Upper lobe of left lung (tissue), 6 donors: ENCODE data around the gene AFG3L2. TPM values are rescaled to one million over a fixed set of nuclear protein-coding genes. Genes with fewer than 3 reads are reported as not detected.
"Not testable (repeated sequence)": the region's sequence is repeated elsewhere in the genome, so short reads cannot be mapped to it uniquely, and the experiment has no call there.

Source experiments
- ATAC-seq, 2 donors: fragments of 200-7000 bp; cut with Tn5 transposase; one replicate each; pipeline ENCODE4 v1.9.1; 2022; ENCODE audit warnings: mild to moderate bottlenecking in 2 of 2, moderate library complexity in 2 of 2; ENCODE audit not compliant: low FRiP score in 2 of 2
- DNase-seq, 2 donors: peaks; one replicate each; pipeline ENCODE4 v3.0.0-alpha.2; 2019 to 2020
- H3K27ac ChIP-seq, 4 donors: fragments of 200-600 bp; sonication (generic); one replicate each; pipeline ENCODE4 v1.5.1; 2016 to 2019
- H3K27me3 ChIP-seq, 4 donors: fragments of 200-600 bp; sonication (generic); one replicate each; pipeline ENCODE4 v1.5.1; 2017 to 2019
- H3K36me3 ChIP-seq, 4 donors: fragments of 200-600 bp; sonication (generic); one replicate each; pipeline ENCODE4 v1.5.1; 2016 to 2019
- H3K4me1 ChIP-seq, 4 donors: fragments of 200-600 bp; sonication (generic); one replicate each; pipeline ENCODE4 v1.5.1; 2018 to 2019
- H3K4me3 ChIP-seq, 4 donors: fragments of 200-600 bp; sonication (generic); one replicate each; pipeline ENCODE4 v1.5.1; 2017 to 2019; ENCODE audit warnings: mild to moderate bottlenecking in 2 of 4, moderate library complexity in 1 of 4
- H3K9me3 ChIP-seq, 4 donors: fragments of 200-600 bp; sonication (generic); one replicate each; pipeline ENCODE4 v1.5.1; 2018 to 2019
- CTCF ChIP-seq, 6 experiments: fragments of 450-650 bp in 4 of 6; fragments of 200-600 bp in 2 of 6; sonication (generic) in 2 of 6; IDR thresholded peaks; one replicate each; pipeline ENCODE4 v1.5.1; 2016 to 2019; ENCODE audit warnings: antibody characterized with exemption in 6 of 6
- EP300 ChIP-seq, 4 donors: sonication (generic); formaldehyde crosslinking; IDR thresholded peaks; one replicate each; pipeline ENCODE4 v1.5.1; 2017; ENCODE audit warnings: antibody characterized with exemption in 4 of 4, control low read depth in 2 of 4
- POLR2A ChIP-seq, 4 donors: fragments of 450-650 bp; IDR thresholded peaks; one replicate each; pipeline ENCODE4 v1.5.1; 2016 to 2017; ENCODE audit warnings: antibody characterized with exemption in 4 of 4, mild to moderate bottlenecking in 2 of 4
- POLR2AphosphoS5 ChIP-seq, 2 donors: sonication (generic); formaldehyde crosslinking; IDR thresholded peaks; one replicate each; pipeline ENCODE4 v1.5.1; 2017; ENCODE audit warnings: antibody characterized with exemption in 2 of 2
- WGBS, 2 donors: methylation state at CpG; one replicate each; pipeline ENCODE4 v1.1.5; 2017 to 2018; 5-methylcytosine and 5-hydroxymethylcytosine counted together
- total RNA-seq, 6 donors: library from RNA; depleted of rRNA in 4 of 6; stranded (reverse); fragments of >200 nt in 4 of 6; gene quantifications; one replicate each; pipeline versions ENCODE4 v1.1.0 to v1.2.1, GENCODE V29; 2016 to 2021
- donor health status: DM: no; HTN: no; CAD: no; lungs with moderate emphysema.
- donor health status: DM: no; HTN: yes; CAD: no; lungs with severe emphysema.

Gene AFG3L2
- total RNA-seq, 6 donors from 2014 or later: 31.3 to 55.6 (median 38.3) TPM

DNA sequence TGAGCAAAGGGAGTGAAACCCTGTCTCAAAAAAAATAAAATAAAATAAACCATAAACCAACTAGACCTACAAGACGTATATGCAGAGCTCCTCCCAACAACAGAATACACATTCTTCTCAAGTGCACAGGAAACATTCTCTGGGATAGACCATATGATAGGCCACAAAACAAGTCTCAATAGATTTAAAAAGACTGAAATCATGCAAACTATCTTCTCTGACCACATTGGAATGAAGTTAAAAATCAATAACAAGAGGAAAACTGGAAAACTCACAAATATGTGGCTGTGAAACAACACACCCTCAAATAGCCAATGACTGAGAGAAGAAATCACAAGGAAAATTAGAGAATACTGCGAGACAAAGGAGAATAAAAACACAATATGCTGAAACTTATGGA, 7.2 kb upstream of the AFG3L2 start:
- H3K4me1 ChIP-seq: no peaks in the 10 kb centered on the region
- H3K4me3 ChIP-seq: no peak overlapping the region
- no peaks in the 10 kb centered on the region for H3K9me3 ChIP-seq
- TF ChIP-seq POLR2AphosphoS5 (IDR thresholded peaks at IDR 0.05) (no peak), CTCF (IDR thresholded peaks at IDR 0.05) (no peak), POLR2A (IDR thresholded peaks at IDR 0.05) (no peak), EP300 (IDR thresholded peaks at IDR 0.05) (no peak)
- H3K27ac ChIP-seq: no peak overlapping the region
- ATAC-seq: no peak
- no peaks in the 10 kb centered on the region for H3K36me3 ChIP-seq
- DNase-seq: no peak
- no peaks in the 10 kb centered on the region for H3K27me3 ChIP-seq
- 81% methylated on average over 2 of the region's 2 CpGs for WGBS, 2 donors

DNA sequence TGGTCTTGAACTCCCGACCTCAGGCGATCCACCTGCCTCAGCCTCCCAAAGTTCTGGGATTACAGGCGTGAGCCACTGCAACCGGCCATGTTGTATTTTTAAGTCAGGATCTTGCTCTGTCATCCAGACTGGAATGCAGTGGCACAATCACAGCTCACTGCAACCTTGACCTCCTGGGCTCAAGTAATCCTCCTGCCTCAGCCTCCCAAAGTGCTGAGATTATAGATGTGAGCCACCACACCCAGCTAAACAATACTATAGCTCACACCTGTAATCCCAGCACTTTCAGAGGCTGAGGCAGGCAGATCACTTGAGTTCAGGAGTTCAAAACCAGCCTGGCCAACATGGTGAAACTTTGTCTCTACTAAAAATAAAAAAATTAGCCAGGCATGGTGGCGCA, 6.7 kb upstream of the AFG3L2 start:
- H3K27ac ChIP-seq, H3K4me1 ChIP-seq, H3K27me3 ChIP-seq, DNase-seq, ATAC-seq, H3K36me3 ChIP-seq, H3K4me3 ChIP-seq, H3K9me3 ChIP-seq: not testable (repeated sequence)
- WGBS, 2 donors: 91 to 96% methylated on average over 5 of the region's 5 CpGs

GRCh38 chr18:12382221-12382814, 5.3 kb upstream of the AFG3L2 start:
- WGBS, 2 donors: 91 to 93% methylated on average over 7 of the region's 7 CpGs
- ATAC-seq, H3K9me3 ChIP-seq, H3K36me3 ChIP-seq, H3K4me3 ChIP-seq, DNase-seq, H3K27ac ChIP-seq, H3K27me3 ChIP-seq, H3K4me1 ChIP-seq: not testable (repeated sequence)

DNA sequence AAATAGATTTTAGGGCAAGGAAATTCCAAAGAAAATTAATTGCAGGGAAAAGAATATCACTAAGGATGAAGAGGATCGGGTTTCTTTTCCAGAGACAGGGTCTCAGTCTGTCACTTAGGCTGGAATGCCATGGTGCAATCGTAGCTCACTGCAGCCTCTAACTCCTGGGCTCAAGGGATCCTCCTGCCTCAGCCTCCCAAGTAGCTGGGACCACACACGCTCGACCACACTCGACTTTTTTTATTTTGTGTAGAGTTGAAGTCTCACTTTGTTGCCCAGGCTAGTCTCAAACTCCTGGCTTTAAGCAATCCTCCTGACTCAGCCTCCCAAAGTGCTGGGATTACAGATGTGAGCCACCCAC, 1.2 kb upstream of the AFG3L2 start:
- Histone ChIP-seq H3K4me1 (peaks cover 22 to 40% (median 34%) of the 10 kb centered on the region in 4 donors), H3K27ac (peak overlapping the region; percentile 86 to 100 (median 98)), H3K4me3 (peak overlapping the region in 3 of 4 donors; percentile 85 to 90 (median 86))
- H3K9me3 ChIP-seq, ATAC-seq, H3K36me3 ChIP-seq, DNase-seq, H3K27me3 ChIP-seq: not testable (repeated sequence)
- WGBS, 2 donors: 71 to 74% methylated on average over 5 of the region's 5 CpGs

DNA sequence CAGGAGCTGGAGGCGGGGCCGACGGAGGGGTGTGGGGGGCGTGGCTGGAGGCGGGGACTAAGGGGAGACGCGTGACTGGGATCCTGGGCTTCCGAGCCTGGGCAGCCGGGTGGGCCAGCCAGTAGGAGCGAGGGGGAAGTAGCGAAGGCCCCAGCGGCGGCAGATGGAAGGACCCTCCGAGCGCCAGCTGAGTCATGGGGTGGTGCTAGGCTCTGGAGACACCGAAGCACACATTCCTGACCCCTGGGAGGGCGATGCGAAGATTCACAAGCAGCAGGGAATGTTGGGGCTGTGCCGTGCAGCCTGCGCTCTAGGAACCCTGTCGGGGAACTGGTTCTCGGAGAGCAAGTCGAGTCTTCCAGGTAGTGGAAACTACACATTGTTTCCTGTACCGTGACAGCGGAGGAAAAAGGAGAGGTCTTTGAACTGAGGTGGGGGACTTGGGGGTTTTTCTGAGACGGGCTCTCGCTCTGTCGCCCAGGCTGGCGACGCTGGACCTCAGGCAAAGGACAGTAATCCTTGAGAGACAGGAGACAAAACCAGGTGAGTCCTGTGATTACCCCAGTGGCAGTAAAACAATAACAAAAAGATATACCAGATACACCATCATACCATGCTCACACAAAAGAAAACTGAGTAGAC, 650 bp upstream of the AFG3L2 start:
- TF ChIP-seq POLR2A (IDR thresholded peaks at IDR 0.05) (peak in 2 of 4 donors; percentile 43 to 59), CTCF (IDR thresholded peaks at IDR 0.05) (peak; percentile 19 to 81 (median 48)), POLR2AphosphoS5 (IDR thresholded peaks at IDR 0.05) (peak; percentile 40 to 61), EP300 (IDR thresholded peaks at IDR 0.05) (no peak)
- WGBS, 2 donors: 4 to 8% methylated on average over 12 to 30 of the region's 30 CpGs

GRCh38 chr18:12376034-12376753, 833 bp downstream of the AFG3L2 start:
- Histone ChIP-seq H3K36me3 (peaks cover 0 to 3% (median 0%) of the 10 kb centered on the region in 4 donors), H3K4me3 (peak overlapping the region; percentile 85 to 90 (median 86)), H3K27me3 (no peaks in the 10 kb centered on the region), H3K4me1 (peaks cover 33 to 54% (median 36%) of the 10 kb centered on the region in 4 donors), H3K27ac (peak overlapping the region; percentile 98 to 100 (median 98)), H3K9me3 (no peaks in the 10 kb centered on the region)
- no peak for TF ChIP-seq CTCF (IDR thresholded peaks at IDR 0.05)
- TF ChIP-seq EP300 (IDR thresholded peaks at IDR 0.05): no peak
- TF ChIP-seq POLR2A (IDR thresholded peaks at IDR 0.05): no peak
- TF ChIP-seq POLR2AphosphoS5 (IDR thresholded peaks at IDR 0.05): no peak
- ATAC-seq (no peak), DNase-seq (peak; percentile 23 to 54)
- 22 to 30% methylated on average over 15 to 40 of the region's 42 CpGs for WGBS, 2 donors

More for the DNA sequence above, 650 bp upstream of the AFG3L2 start:
- DNase-seq: no peak
- Histone ChIP-seq H3K4me3 (peak overlapping the region; percentile 34 to 90 (median 86)), H3K36me3 (peaks cover 0 to 3% (median 0%) of the 10 kb centered on the region in 4 donors), H3K4me1 (peaks cover 26 to 45% (median 36%) of the 10 kb centered on the region in 4 donors), H3K27ac (peak overlapping the region; percentile 86 to 100 (median 98)), H3K9me3 (no peaks in the 10 kb centered on the region), H3K27me3 (no peaks in the 10 kb centered on the region)
- no peak for ATAC-seq
